HepG2 (cell line): ENCODE data around the gene RDH11. TPM values are rescaled to one million over a fixed set of nuclear protein-coding genes. Genes with fewer than 3 reads are reported as not detected.

ENCODE experiments used
- ATAC-seq: fragments of 200-7000 bp; cut with Tn5 transposase; 3 replicates; pipeline ENCODE4 v1.9.1; 2020; ENCODE audit warnings: mild to moderate bottlenecking, moderate library complexity
- BruUV-seq: library from RNA; stranded (reverse); fragments of 400-500 nt; replicated peaks from 2 replicates; lab custom pipeline; 2021; lab: Mats Ljungman, UMichigan
- CTCF ChIA-PET: fragments of 300-600 bp; formaldehyde crosslinking; extraction: SDS; loops from one replicate; lab custom pipeline; 2021; ENCODE audit warnings: low total read pairs, inconsistent platforms, low intra/inter-chr PET ratio; lab: Yijun Ruan, JAX
- POLR2A ChIA-PET: fragments of 350-600 bp; sonication (Branson Sonifier 250); formaldehyde crosslinking; loops from one replicate; lab custom pipeline; 2020; ENCODE audit warnings: antibody characterized with exemption, inconsistent platforms; lab: Yijun Ruan, JAX
- DNase-seq: peaks from one replicate; pipeline ENCODE4 v3.0.0-alpha.2; 2015; ENCODE audit warnings: low spot score
- FAIRE-seq: peaks from 3 replicates; lab custom pipeline; 2011; peaks lifted over from hg19 to GRCh38; lab: Jason Lieb, UNC
- H2AFZ ChIP-seq: one replicate; pipeline ENCODE4 v1.6.1; 2011; ENCODE audit warnings: low read length, inconsistent platforms
- H3K27ac ChIP-seq: fragments of 300-600 bp; 3 replicates; pipeline ENCODE4 v1.8.0; 2011; ENCODE audit warnings: mixed run types, mild to moderate bottlenecking, mixed read lengths, low read length, inconsistent platforms; ENCODE audit not compliant: insufficient read depth; ENCODE audit errors: extremely low read length
- H3K27me3 ChIP-seq, 2 experiments: fragments of 200-600 bp in 1 of 2; 2 replicates in 1 of 2; 3 replicates in 1 of 2; pipeline versions ENCODE4 v1.6.0 to v1.8.0; 2011; ENCODE audit warnings: low read length in 2 of 2, mild to moderate bottlenecking in 2 of 2, moderate library complexity in 2 of 2, inconsistent platforms in 1 of 2; ENCODE audit not compliant: insufficient read depth in 2 of 2, control insufficient read depth in 1 of 2
- H3K36me3 ChIP-seq, 2 experiments: fragments of 200-600 bp in 1 of 2; replicated peaks in 1 of 2; 2 replicates in 1 of 2; 3 replicates in 1 of 2; pipeline versions ENCODE4 v1.5.1 to v1.8.0; 2011; ENCODE audit warnings: low read length in 2 of 2, inconsistent platforms in 1 of 2; ENCODE audit not compliant: insufficient read depth in 2 of 2, control insufficient read depth in 1 of 2
- H3K4me1 ChIP-seq: 2 replicates; pipeline ENCODE4 v1.5.1; 2012; ENCODE audit warnings: low read length, inconsistent platforms; ENCODE audit not compliant: insufficient read depth
- H3K4me2 ChIP-seq: 2 replicates; pipeline ENCODE4 v1.6.0; 2011; ENCODE audit warnings: low read depth, low read length, inconsistent platforms
- H3K4me3 ChIP-seq, 3 experiments: fragments of 200-600 bp in 1 of 3; sonication (generic), shearing (Covaris generic) in 1 of 3; replicated peaks in 1 of 3; 2 replicates each; pipeline ENCODE4 v1.5.1; 2011 to 2016; ENCODE audit warnings: low read length in 3 of 3, inconsistent platforms in 2 of 3, low read depth in 2 of 3, mild to moderate bottlenecking in 2 of 3, control low read depth in 1 of 3, mixed read lengths in 1 of 3; ENCODE audit not compliant: insufficient read depth in 1 of 3
- H3K79me2 ChIP-seq: one replicate; pipeline ENCODE4 v1.6.1; 2011; ENCODE audit warnings: low read length, inconsistent platforms; ENCODE audit not compliant: insufficient read depth
- H3K9ac ChIP-seq: 2 replicates; pipeline ENCODE4 v1.6.0; 2011; ENCODE audit warnings: mild to moderate bottlenecking, low read depth, low read length, inconsistent platforms; ENCODE audit not compliant: insufficient read depth
- H3K9me3 ChIP-seq: 2 replicates; pipeline ENCODE4 v1.5.1; 2012; ENCODE audit warnings: mild to moderate bottlenecking, low read length
- H4K20me1 ChIP-seq: 2 replicates; pipeline ENCODE4 v1.6.0; 2011; ENCODE audit warnings: inconsistent platforms, mild to moderate bottlenecking, low read length, moderate library complexity; ENCODE audit not compliant: insufficient read depth
- EEA1 ChIP-seq: sonication (generic); formaldehyde crosslinking; IDR thresholded peaks from 2 replicates; pipeline ENCODE4 v1.5.1; 2020; ENCODE audit warnings: mild to moderate bottlenecking, missing genetic modification reagents, borderline replicate concordance
- FIP1L1 ChIP-seq: fragments of 200-400 bp; formaldehyde crosslinking; IDR thresholded peaks from 2 replicates; pipeline ENCODE4 v1.6.1; 2018; ENCODE audit warnings: low read depth, mild to moderate bottlenecking, low read length, moderate library complexity, borderline replicate concordance; ENCODE audit not compliant: insufficient read depth
- FOXP1 ChIP-seq, 2 experiments: fragments of 450-650 bp in 1 of 2; IDR thresholded peaks; 2 replicates each; pipeline ENCODE4 v1.6.1; 2017 to 2018; ENCODE audit warnings: antibody characterized with exemption in 1 of 2
- GZF1 ChIP-seq: sonication (generic); formaldehyde crosslinking; IDR thresholded peaks from 2 replicates; pipeline ENCODE4 v1.5.1; 2020; ENCODE audit warnings: mild to moderate bottlenecking, missing genetic modification reagents
- HNF4A ChIP-seq: sonication (generic); formaldehyde crosslinking; IDR thresholded peaks from 2 replicates; pipeline ENCODE4 v1.4.0; 2020; ENCODE audit warnings: missing genetic modification reagents
- HNRNPL ChIP-seq: fragments of 200-400 bp; formaldehyde crosslinking; IDR thresholded peaks from 2 replicates; pipeline ENCODE4 v1.6.1; 2017; ENCODE audit warnings: mild to moderate bottlenecking, low read depth, low read length
- NONO ChIP-seq, 2 experiments: fragments of 450-650 bp in 1 of 2; sonication (generic) in 1 of 2; formaldehyde crosslinking in 1 of 2; IDR thresholded peaks in 1 of 2; conservative IDR thresholded peaks in 1 of 2; 2 replicates each; pipeline versions ENCODE4 v1.6.1 to v1.8.0; 2017 to 2022; ENCODE audit warnings: mild to moderate bottlenecking in 1 of 2, missing genetic modification reagents in 1 of 2, moderate library complexity in 1 of 2
- NR2F1 ChIP-seq, 2 experiments: fragments of 450-650 bp in 1 of 2; formaldehyde crosslinking in 1 of 2; IDR thresholded peaks; 2 replicates each; pipeline versions ENCODE4 v1.5.0 to v1.6.1; 2016 to 2020; ENCODE audit warnings: mild to moderate bottlenecking in 1 of 2, missing compliant biosample characterization in 1 of 2, missing genetic modification reagents in 1 of 2, moderate library complexity in 1 of 2
- PRMT3 ChIP-seq: sonication (generic); formaldehyde crosslinking; IDR thresholded peaks from 2 replicates; pipeline ENCODE4 v1.8.1; 2022; ENCODE audit warnings: low read depth, mild to moderate bottlenecking, moderate library complexity, missing genetic modification reagents, borderline replicate concordance
- REPIN1 ChIP-seq: sonication (generic); formaldehyde crosslinking; IDR thresholded peaks from 2 replicates; pipeline ENCODE4 v1.8.0; 2022; ENCODE audit warnings: missing genetic modification reagents, low read depth, mild to moderate bottlenecking, borderline replicate concordance
- ZFP62 ChIP-seq: sonication (generic); formaldehyde crosslinking; IDR thresholded peaks from 2 replicates; pipeline ENCODE4 v1.4.0; 2020; ENCODE audit warnings: missing genetic modification reagents
- ZNF260 ChIP-seq: sonication (generic); formaldehyde crosslinking; IDR thresholded peaks from 2 replicates; pipeline ENCODE4 v1.4.0; 2020; ENCODE audit warnings: missing genetic modification reagents, low read depth, mild to moderate bottlenecking, borderline replicate concordance
- ZNF317 ChIP-seq: sonication (generic); formaldehyde crosslinking; IDR thresholded peaks from 2 replicates; pipeline ENCODE4 v1.5.0; 2020; ENCODE audit warnings: mild to moderate bottlenecking, missing genetic modification reagents
- ZNF44 ChIP-seq: sonication (generic); formaldehyde crosslinking; IDR thresholded peaks from 2 replicates; pipeline ENCODE4 v1.5.1; 2020; ENCODE audit warnings: mild to moderate bottlenecking, missing genetic modification reagents
- ZNF451 ChIP-seq: sonication (generic); formaldehyde crosslinking; IDR thresholded peaks from 2 replicates; pipeline ENCODE4 v1.5.0; 2020; ENCODE audit warnings: mild to moderate bottlenecking, missing genetic modification reagents
- ZNF619 ChIP-seq: sonication (generic); formaldehyde crosslinking; IDR thresholded peaks from 2 replicates; pipeline ENCODE4 v1.4.0; 2020; ENCODE audit warnings: mild to moderate bottlenecking, missing genetic modification reagents
- WGBS: methylation state at CpG from one replicate; pipeline ENCODE4 v1.1.6; 2017; ENCODE audit warnings: low lambda C conversion rate; 5-methylcytosine and 5-hydroxymethylcytosine counted together
- in situ Hi-C: cut with HindIII; loops from 2 replicates; pipeline ENCODE4 v1.10.0; 2017; ENCODE audit warnings: low pct_unique_long_range_greater_than_20kb; ENCODE audit not compliant: extremely low pct_ligation_motif_present
- intact Hi-C: fragments of 100-400 bp; cut with micrococcal nuclease; formaldehyde crosslinking; loops from one replicate; pipeline ENCODE4 v1.10.0; 2022; ENCODE audit not compliant: unreplicated experiment
- polyA plus RNA-seq, 8 experiments: library from polyadenylated mRNA; depleted of rRNA in 3 of 8; stranded (reverse) in 7 of 8; unstranded in 1 of 8; fragments of >200 nt; fragmentation: Illumina TruSeq in 4 of 8; extraction: Trizol in 4 of 8; gene quantifications; 2 replicates each; pipeline versions ENCODE4 v1.2.1 to v1.2.3, GENCODE V29; 2011 to 2016; ENCODE audit warnings: low read depth in 4 of 8, missing spikeins in 1 of 8, mixed read lengths in 1 of 8; ENCODE audit not compliant: insufficient read depth in 1 of 8
- total RNA-seq, 5 experiments: library from RNA; depleted of rRNA; stranded (reverse); fragments of >200 nt; fragmentation: Illumina TruSeq; extraction: Trizol; gene quantifications; 2 replicates each; pipeline ENCODE4 v1.2.3, GENCODE V29; 2016; ENCODE audit warnings: low read depth in 1 of 5
- TF ChIP-seq, protein P1 (sequence below): sonication (generic); formaldehyde crosslinking; IDR thresholded peaks from 2 replicates; pipeline ENCODE4 v1.4.0; 2020; ENCODE audit warnings: missing genetic modification reagents
- TF ChIP-seq, protein P2 (sequence below): conservative IDR thresholded peaks from 2 replicates; pipeline ENCODE4 v1.6.1; 2018; ENCODE audit warnings: missing genetic modification reagents
- TF ChIP-seq, protein P3 (sequence below): sonication (generic); formaldehyde crosslinking; IDR thresholded peaks from 2 replicates; pipeline ENCODE4 v1.5.1; 2020; ENCODE audit warnings: missing genetic modification reagents, mild to moderate bottlenecking, borderline replicate concordance

RDH11 gene
- total and polyA plus RNA-seq, 2 of the 13 experiments (the other 11 are each of a cell fraction or from before 2014, with no cell fraction given) = 106 to 131 TPM

GRCh38 chr14:67652189-67652588, 43.4 kb downstream of the RDH11 start (continued):
- TF ChIP-seq, protein P1, sequence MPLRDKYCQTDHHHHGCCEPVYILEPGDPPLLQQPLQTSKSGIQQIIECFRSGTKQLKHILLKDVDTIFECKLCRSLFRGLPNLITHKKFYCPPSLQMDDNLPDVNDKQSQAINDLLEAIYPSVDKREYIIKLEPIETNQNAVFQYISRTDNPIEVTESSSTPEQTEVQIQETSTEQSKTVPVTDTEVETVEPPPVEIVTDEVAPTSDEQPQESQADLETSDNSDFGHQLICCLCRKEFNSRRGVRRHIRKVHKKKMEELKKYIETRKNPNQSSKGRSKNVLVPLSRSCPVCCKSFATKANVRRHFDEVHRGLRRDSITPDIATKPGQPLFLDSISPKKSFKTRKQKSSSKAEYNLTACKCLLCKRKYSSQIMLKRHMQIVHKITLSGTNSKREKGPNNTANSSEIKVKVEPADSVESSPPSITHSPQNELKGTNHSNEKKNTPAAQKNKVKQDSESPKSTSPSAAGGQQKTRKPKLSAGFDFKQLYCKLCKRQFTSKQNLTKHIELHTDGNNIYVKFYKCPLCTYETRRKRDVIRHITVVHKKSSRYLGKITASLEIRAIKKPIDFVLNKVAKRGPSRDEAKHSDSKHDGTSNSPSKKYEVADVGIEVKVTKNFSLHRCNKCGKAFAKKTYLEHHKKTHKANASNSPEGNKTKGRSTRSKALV (CRISPR knock-in tag) = no peak
- TF ChIP-seq ZNF260 (CRISPR knock-in tag) = no peak
- TF ChIP-seq NR2F1 (CRISPR knock-in tag; IDR thresholded peaks at IDR 0.05) = no peak
- no peak for TF ChIP-seq REPIN1 (CRISPR knock-in tag)
- TF ChIP-seq ZNF317 = no peak
- no peak for TF ChIP-seq NONO (IDR thresholded peaks at IDR 0.05)
- TF ChIP-seq NONO (CRISPR knock-in tag; conservative IDR thresholded peaks at IDR 0.05) = no peak

- H3K4me2 ChIP-seq = no peak overlapping the region
- FAIRE-seq = no peak
- H3K27me3 ChIP-seq = no peaks in the 10 kb centered on the region
- H4K20me1 ChIP-seq = no peaks in the 10 kb centered on the region
- in situ Hi-C loops (no loop called here), intact Hi-C loops (loop anchor here (5.0 kb wide), 1 partner anchor 68 kb away; no protein-coding TSS in a partner anchor)
- no peak overlapping the region for H3K9ac ChIP-seq
- H3K36me3 ChIP-seq = peaks cover 34 to 89% of the 10 kb centered on the region in 2 experiments
- H3K4me1 ChIP-seq = no peaks in the 10 kb centered on the region
- no peak for ATAC-seq
- BruUV-seq = TSS peak; percentile 20
- no peak overlapping the region for H3K27ac ChIP-seq
- H3K9me3 ChIP-seq = no peaks in the 10 kb centered on the region
- CTCF ChIA-PET = no interaction called here
- POLR2A ChIA-PET = no interaction called here
- H3K4me3 ChIP-seq = no peak overlapping the region
- 94% methylated on average over 2 of the region's 2 CpGs for WGBS
- no peak overlapping the region for H2AFZ ChIP-seq
- DNase-seq = no peak
- H3K79me2 ChIP-seq = no peaks in the 10 kb centered on the region
- TF ChIP-seq, protein P2, sequence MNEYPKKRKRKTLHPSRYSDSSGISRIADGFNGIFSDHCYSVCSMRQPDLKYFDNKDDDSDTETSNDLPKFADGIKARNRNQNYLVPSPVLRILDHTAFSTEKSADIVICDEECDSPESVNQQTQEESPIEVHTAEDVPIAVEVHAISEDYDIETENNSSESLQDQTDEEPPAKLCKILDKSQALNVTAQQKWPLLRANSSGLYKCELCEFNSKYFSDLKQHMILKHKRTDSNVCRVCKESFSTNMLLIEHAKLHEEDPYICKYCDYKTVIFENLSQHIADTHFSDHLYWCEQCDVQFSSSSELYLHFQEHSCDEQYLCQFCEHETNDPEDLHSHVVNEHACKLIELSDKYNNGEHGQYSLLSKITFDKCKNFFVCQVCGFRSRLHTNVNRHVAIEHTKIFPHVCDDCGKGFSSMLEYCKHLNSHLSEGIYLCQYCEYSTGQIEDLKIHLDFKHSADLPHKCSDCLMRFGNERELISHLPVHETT = no peak
- TF ChIP-seq FOXP1 (IDR thresholded peaks at IDR 0.05) (no peak), FOXP1 (CRISPR knock-in tag; IDR thresholded peaks at IDR 0.05) (no peak), ZNF451 (CRISPR knock-in tag) (no peak), EEA1 (CRISPR knock-in tag) (no peak), ZFP62 (no peak), HNRNPL (no peak), GZF1 (no peak), HNF4A (CRISPR knock-in tag) (no peak), FIP1L1 (no peak), ZNF619 (CRISPR knock-in tag) (no peak), ZNF44 (CRISPR knock-in tag) (no peak), PRMT3 (CRISPR knock-in tag) (no peak)
- TF ChIP-seq, protein P3, sequence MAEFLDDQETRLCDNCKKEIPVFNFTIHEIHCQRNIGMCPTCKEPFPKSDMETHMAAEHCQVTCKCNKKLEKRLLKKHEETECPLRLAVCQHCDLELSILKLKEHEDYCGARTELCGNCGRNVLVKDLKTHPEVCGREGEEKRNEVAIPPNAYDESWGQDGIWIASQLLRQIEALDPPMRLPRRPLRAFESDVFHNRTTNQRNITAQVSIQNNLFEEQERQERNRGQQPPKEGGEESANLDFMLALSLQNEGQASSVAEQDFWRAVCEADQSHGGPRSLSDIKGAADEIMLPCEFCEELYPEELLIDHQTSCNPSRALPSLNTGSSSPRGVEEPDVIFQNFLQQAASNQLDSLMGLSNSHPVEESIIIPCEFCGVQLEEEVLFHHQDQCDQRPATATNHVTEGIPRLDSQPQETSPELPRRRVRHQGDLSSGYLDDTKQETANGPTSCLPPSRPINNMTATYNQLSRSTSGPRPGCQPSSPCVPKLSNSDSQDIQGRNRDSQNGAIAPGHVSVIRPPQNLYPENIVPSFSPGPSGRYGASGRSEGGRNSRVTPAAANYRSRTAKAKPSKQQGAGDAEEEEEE (CRISPR knock-in tag) = no peak
Measured at GRCh38 chr14:67650694-67651093, 44.9 kb downstream of the RDH11 start.
